IPS-20b (cell line): Measurements from ENCODE around the gene MVB12B.

Experiments used
- H3K27ac ChIP-seq: one replicate; pipeline ENCODE4 v1.5.1; 2013; ENCODE audit warnings: low read length
- H3K27me3 ChIP-seq: 2 replicates; pipeline ENCODE4 v1.6.1; 2013; ENCODE audit warnings: mild to moderate bottlenecking, low read length, inconsistent platforms; ENCODE audit not compliant: insufficient read depth
- H3K36me3 ChIP-seq: 2 replicates; pipeline ENCODE4 v1.6.1; 2013; ENCODE audit warnings: low read depth, mild to moderate bottlenecking, inconsistent platforms, low read length, moderate library complexity; ENCODE audit not compliant: insufficient read depth
- H3K4me1 ChIP-seq: 2 replicates; pipeline ENCODE4 v1.6.1; 2013; ENCODE audit warnings: mild to moderate bottlenecking, control low read depth, inconsistent platforms, low read length, moderate library complexity; ENCODE audit not compliant: insufficient read depth
- H3K4me3 ChIP-seq: 2 replicates; pipeline ENCODE4 v1.5.1; 2013; ENCODE audit warnings: mild to moderate bottlenecking, low read length, inconsistent platforms
- H3K9ac ChIP-seq: 2 replicates; pipeline ENCODE4 v1.6.1; 2013; ENCODE audit warnings: low read depth, mild to moderate bottlenecking, inconsistent platforms, low read length, moderate library complexity
- H3K9me3 ChIP-seq: 2 replicates; pipeline ENCODE4 v1.6.1; 2013; ENCODE audit warnings: mild to moderate bottlenecking, low read depth, low read length, inconsistent platforms; ENCODE audit not compliant: insufficient read depth

MVB12B gene

DNA sequence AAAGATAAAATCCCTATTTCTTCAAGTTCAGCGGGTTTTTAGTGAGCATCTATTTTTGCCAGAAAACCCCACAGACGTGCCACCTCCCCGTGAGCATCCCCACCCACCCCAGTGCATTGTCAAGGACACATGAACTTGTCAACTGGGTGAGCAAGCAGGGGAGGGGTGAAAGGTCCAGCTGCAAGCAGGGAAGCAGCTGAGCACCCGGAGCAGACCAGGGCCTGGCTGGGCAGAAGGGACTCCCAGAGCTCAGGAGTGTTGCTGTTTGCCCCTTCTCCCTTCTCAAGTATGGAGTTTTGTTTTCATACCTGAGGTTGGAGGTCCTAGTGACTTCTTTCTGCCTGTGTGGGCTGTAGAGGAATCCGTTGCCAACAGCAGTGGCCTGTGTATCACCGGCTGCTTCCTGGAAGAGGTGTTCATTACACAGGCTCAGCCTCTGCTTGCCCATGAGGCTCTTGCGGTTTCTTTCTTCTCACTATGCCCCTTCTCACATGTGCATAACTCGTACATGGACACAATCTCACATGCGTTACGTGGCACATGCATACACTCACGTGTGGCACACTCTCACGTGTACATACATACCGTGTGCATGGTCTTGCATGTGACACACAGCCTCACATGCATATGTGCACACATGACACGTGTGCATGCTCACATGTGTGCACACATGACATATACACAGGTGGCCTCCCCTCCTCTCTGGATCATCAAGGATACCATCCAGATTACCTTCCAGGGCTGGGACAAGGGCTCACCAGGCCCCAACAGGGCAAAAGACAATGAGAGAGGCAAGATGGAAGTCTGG, 126.7 kb downstream of the MVB12B start:
- Histone ChIP-seq H3K36me3 (no peaks in the 10 kb centered on the region), H3K27ac (no peak overlapping the region), H3K4me3 (no peak overlapping the region), H3K9ac (no peak overlapping the region), H3K27me3 (no peaks in the 10 kb centered on the region), H3K9me3 (no peaks in the 10 kb centered on the region), H3K4me1 (peaks cover 6% of the 10 kb centered on the region; the same call in 1 of the 2 replicates)

DNA sequence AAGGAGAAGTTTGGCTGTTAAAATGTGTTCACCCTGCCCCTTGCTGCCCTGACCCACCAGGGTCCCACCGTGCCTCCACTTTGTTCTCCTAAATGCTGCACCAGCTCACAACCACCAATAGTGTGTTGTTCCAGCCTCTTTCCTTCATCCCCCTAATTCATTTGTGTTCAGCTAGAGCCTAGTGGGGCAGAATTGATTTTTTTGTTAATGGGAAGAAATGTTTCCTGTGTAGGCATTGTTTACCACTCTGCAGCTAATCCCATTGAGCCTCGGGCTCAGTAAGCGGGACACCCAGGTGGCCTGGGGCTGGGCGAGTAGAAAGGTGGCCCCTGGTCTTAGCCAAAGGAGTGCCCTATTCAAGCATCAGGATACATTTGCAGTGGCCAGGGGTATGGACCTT, 127.6 kb downstream of the MVB12B start:
- no peak overlapping the region for H3K9ac ChIP-seq
- no peaks in the 10 kb centered on the region for H3K36me3 ChIP-seq
- no peak overlapping the region for H3K27ac ChIP-seq
- no peaks in the 10 kb centered on the region for H3K27me3 ChIP-seq
- peaks cover 6% of the 10 kb centered on the region; the same call in 1 of the 2 replicates for H3K4me1 ChIP-seq
- H3K4me3 ChIP-seq, result no peak overlapping the region
- no peaks in the 10 kb centered on the region for H3K9me3 ChIP-seq

DNA sequence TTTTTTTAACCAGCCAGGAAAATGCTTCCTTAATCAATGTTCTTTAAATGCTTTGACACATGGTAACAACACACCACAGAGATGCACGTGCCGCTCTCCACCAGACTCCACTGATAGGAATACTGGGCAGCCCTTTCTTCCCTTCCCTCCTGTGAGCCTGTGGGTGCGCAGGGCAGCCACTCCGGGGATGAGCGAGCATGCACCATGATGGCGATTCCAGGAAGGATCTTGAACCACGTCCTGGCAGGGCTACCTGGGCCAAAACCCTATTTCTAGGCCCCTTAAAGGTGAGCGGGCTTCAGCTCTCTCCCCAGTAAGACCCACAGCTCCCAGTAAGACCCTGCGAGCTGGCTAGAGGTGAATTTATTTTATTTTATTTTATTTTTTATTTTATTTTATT, 128.2 kb downstream of the MVB12B start:
- Histone ChIP-seq H3K27ac (no peak overlapping the region), H3K27me3 (no peaks in the 10 kb centered on the region), H3K9me3 (no peaks in the 10 kb centered on the region), H3K4me3 (no peak overlapping the region), H3K36me3 (no peaks in the 10 kb centered on the region), H3K4me1 (peaks cover 6% of the 10 kb centered on the region; the same call in 1 of the 2 replicates), H3K9ac (no peak overlapping the region)

DNA sequence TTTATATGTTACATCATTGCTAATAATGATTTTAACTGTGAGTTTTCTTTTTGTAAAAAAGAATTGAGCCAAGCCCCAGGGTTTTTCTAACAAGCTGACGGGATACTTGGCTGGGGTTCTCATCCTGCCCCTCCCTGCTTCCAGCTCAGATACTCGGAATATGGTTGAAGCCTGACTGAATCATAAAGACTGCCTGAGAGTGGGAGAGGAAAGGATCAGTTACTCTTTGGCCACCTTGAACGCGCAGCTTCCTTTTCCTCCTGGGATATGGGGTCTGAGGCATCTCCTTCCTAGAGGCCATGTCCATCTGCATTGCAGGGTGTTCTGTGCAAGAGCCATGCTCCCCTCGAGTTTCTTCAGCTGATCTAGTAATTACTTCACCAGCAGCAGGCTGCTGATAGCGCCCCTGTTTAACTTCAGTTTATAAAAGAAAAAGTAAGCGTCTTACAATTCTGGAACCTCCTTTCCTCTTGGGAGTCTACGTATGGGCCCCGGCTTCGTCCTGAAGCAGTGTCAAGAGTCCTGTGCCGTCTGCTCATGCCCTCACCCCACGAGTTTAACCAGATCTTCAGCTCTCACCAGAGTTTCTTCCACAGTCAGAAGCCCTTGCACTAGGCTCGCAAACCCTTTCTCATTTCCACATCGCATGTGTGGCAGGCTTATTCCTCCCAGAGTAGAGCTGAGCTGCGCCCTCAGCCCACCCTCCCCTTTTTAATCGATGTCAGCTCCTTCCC, 130.0 kb downstream of the MVB12B start:
- Histone ChIP-seq H3K36me3 (no peaks in the 10 kb centered on the region), H3K9me3 (no peaks in the 10 kb centered on the region), H3K4me3 (no peak overlapping the region), H3K4me1 (peaks cover 6% of the 10 kb centered on the region; the same call in 1 of the 2 replicates), H3K9ac (no peak overlapping the region), H3K27ac (no peak overlapping the region), H3K27me3 (no peaks in the 10 kb centered on the region)

DNA sequence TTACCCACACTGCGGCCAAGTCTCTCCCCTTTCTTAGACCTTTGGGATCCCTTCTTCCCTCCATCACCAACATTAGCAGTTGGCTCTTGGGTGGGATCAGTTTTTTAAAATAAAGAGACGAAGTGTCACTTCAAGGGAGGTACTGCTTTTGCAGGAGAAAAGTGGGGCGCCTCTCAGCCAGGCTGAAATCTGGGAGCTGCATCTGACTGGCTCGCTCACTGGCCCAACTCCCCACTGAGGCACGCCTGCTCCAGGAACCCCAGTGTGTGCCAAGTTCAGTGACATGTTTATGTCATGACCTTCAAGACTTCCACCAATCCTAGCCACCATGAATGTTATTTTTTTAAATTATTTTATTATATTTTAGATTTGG, 130.5 kb downstream of the MVB12B start:
- H3K36me3 ChIP-seq, result no peaks in the 10 kb centered on the region
- no peaks in the 10 kb centered on the region for H3K9me3 ChIP-seq
- peaks cover 6% of the 10 kb centered on the region; the same call in 1 of the 2 replicates for H3K4me1 ChIP-seq
- H3K27me3 ChIP-seq, result no peaks in the 10 kb centered on the region
- no peak overlapping the region for H3K9ac ChIP-seq
- H3K27ac ChIP-seq, result no peak overlapping the region
- H3K4me3 ChIP-seq, result no peak overlapping the region

DNA sequence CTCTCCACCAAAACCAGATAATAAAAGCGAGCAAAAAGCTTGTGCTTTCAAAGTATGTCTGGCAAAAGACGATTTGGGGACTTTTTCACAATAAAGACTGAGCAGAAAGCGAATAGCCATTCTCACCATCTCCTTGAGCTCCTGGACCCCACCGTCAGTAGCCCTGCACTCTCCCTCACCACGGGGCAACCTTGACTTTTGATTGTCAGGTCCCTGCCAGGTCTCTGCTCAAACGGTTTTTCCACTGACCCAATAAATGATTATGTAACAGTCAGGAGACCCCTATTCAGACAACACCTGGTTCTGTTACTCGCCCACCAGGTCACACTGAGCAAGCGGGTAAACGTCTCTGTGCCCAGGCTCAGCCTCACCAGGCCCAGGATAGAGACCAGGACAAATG, 131.3 kb downstream of the MVB12B start:
- Histone ChIP-seq H3K27ac (no peak overlapping the region), H3K4me3 (no peak overlapping the region), H3K36me3 (no peaks in the 10 kb centered on the region), H3K27me3 (no peaks in the 10 kb centered on the region), H3K9ac (no peak overlapping the region), H3K9me3 (no peaks in the 10 kb centered on the region), H3K4me1 (peaks cover 3% of the 10 kb centered on the region; the same call in 1 of the 2 replicates)

DNA sequence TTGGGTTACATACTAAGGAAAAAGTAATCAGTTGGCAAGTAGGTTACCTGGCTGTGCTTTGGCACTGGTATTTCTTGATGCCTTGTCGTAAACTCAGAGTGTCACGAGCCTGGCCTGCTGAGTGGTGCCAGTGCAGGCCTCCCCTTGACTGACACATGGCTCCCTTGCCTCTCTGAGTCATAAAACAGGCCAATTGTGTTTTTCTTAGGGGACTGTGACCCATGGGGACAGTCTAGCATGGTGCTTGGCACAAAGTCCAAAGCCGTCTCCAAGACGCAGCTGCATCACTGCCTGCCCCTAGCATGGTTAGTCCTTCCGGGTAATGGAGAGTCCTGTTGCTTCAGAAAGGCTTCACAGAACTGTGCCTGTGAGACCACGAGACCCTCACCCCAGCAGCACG, 132.5 kb downstream of the MVB12B start:
- Histone ChIP-seq H3K27me3 (no peaks in the 10 kb centered on the region), H3K27ac (no peak overlapping the region), H3K9ac (no peak overlapping the region), H3K36me3 (no peaks in the 10 kb centered on the region), H3K4me1 (peaks cover 3% of the 10 kb centered on the region; the same call in 1 of the 2 replicates), H3K4me3 (no peak overlapping the region), H3K9me3 (no peaks in the 10 kb centered on the region)

DNA sequence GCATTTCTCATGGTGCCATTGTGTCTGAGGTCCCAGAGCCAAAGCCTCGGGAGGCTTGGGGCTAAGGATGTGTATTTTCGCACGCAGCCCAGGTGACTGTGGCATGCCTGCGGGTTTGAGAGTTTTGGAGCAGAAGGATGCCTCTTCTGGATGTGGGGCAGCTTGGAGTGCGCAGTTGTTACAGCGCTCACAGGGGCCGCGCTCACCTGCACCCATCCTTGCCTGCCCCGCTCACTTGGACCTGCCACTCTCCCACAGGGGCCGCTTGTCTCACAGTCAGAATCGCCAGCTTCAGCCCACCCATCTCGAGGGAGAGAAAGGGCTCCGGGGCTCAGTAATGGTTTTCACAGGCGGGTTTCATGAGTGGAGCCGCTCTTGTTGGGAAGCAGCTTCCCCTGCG, 132.9 kb downstream of the MVB12B start:
- H3K9ac ChIP-seq, result no peak overlapping the region
- H3K9me3 ChIP-seq, result no peaks in the 10 kb centered on the region
- no peak overlapping the region for H3K27ac ChIP-seq
- no peaks in the 10 kb centered on the region; the same call in 1 of the 2 replicates for H3K4me1 ChIP-seq
- no peak overlapping the region for H3K4me3 ChIP-seq
- no peaks in the 10 kb centered on the region for H3K27me3 ChIP-seq
- H3K36me3 ChIP-seq, result no peaks in the 10 kb centered on the region

DNA sequence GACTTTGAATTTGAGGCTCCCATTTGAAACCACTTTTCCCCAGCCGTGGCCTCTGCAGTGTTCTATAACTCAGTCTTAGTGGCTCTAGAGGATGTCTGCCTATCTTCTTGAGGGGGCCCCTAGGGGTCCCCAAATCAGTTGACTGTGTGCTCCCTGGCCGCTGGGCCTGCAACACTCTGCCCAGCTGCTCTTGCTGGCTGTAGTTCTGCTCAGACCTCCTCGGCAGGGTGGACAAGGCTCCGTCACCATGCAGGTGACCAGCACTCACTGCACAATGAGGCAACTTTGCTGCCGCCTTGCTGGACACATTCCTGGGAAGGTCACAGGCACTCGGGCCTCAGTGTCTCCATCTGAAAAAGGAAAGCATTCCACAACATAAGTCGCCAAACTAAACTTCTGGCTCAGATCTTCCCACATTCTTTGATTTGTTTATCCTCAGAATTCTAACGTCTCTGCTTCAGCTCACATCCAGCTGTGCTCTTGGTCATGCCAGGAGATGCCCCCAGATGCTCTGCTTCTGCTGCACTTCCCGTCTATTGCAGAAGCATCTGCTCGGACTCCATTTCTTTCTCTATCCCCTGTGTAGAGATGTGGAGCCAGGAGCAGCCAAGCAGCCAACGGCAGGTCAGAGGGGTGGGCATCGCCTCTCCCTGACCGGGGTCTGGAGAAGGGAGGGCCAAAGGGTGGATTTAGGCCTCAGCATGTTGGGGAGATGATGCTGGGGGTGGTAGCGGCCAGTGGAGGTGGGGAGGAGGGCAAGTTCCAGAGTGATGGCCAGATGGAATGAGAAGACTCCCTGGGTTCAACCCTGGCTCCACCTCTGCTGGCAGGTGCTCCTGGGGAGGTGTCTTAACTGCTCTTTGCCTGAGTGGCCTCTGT, 133.6 kb downstream of the MVB12B start:
- Histone ChIP-seq H3K9me3 (no peaks in the 10 kb centered on the region), H3K4me3 (no peak overlapping the region), H3K27me3 (no peaks in the 10 kb centered on the region), H3K9ac (no peak overlapping the region), H3K27ac (no peak overlapping the region), H3K4me1 (no peaks in the 10 kb centered on the region), H3K36me3 (no peaks in the 10 kb centered on the region)

DNA sequence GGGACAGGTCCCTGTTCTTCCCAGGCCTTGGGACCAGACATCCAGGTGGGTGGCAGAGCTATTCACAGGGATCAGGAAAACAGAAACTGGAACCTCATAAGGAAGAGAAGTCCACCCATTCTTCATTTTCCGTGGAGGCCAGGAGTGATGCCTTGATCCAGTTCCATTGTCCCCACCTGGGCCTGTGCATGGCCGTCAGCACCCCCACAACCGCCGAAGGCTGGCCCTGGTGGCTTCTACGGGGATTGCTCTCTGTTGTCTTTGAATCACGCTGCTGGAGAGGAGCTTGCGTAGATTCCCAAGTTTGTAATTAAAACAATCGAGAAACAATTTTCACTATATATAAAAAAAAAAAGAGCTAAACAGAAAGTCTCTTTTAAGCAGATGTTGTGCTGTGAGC, 134.4 kb downstream of the MVB12B start:
- Histone ChIP-seq H3K9ac (no peak overlapping the region), H3K36me3 (no peaks in the 10 kb centered on the region), H3K27ac (no peak overlapping the region), H3K9me3 (no peaks in the 10 kb centered on the region), H3K4me3 (no peak overlapping the region), H3K4me1 (no peaks in the 10 kb centered on the region), H3K27me3 (no peaks in the 10 kb centered on the region)

DNA sequence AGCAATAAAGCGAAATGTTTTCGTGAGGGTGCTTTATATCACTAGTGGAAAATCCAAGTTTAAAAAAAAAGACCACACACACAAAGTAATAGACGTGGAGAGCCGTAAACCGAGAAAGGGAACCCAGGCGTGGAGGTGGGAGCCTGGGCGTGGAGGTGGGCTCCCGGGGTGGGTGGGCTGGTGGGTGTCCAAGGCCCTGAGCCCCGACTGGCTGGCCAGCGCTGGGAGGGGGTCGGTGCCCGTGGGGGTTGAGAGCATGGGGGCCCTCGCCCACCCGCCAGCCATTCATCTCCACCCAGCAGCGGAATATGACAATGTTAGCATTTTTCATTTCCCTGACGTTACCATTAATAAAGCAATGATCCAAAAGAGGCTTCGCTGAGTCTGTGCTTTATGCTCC, 135.0 kb downstream of the MVB12B start:
- no peak overlapping the region for H3K27ac ChIP-seq
- no peak overlapping the region for H3K9ac ChIP-seq
- no peak overlapping the region for H3K4me3 ChIP-seq
- H3K9me3 ChIP-seq, result no peaks in the 10 kb centered on the region
- no peaks in the 10 kb centered on the region for H3K4me1 ChIP-seq
- H3K27me3 ChIP-seq, result no peaks in the 10 kb centered on the region
- H3K36me3 ChIP-seq, result no peaks in the 10 kb centered on the region
